CD14-positive monocyte (primary cell): ENCODE results near the gene AKR1D1. TPM values are rescaled to one million over a fixed set of nuclear protein-coding genes. Genes with fewer than 3 reads are reported as not detected.

Source experiments
- DNase-seq, 3 donors: peaks; one replicate each; pipeline ENCODE4 v3.0.0-alpha.2; 2011 to 2022
- H2AFZ ChIP-seq: 2 replicates; pipeline ENCODE4 v1.6.0; 2012; ENCODE audit warnings: mild to moderate bottlenecking, low read depth, low read length, inconsistent platforms; ENCODE audit not compliant: insufficient read depth, poor library complexity, severe bottlenecking
- H3K27ac ChIP-seq, 2 donors: 1 replicate in 1 of 2; 2 replicates in 1 of 2; pipeline ENCODE4 v1.5.1; 2012 to 2013; ENCODE audit warnings: low read length in 2 of 2, control low read depth in 1 of 2, inconsistent platforms in 1 of 2, low read depth in 1 of 2, mild to moderate bottlenecking in 1 of 2
- H3K27me3 ChIP-seq, 2 donors: one replicate each; pipeline versions ENCODE4 v1.6.0 to v1.6.1; 2011 to 2013; ENCODE audit warnings: low read length in 2 of 2; ENCODE audit not compliant: control insufficient read depth in 2 of 2, insufficient read depth in 2 of 2
- H3K36me3 ChIP-seq, 2 donors: replicated peaks in 1 of 2; 1 replicate in 1 of 2; 2 replicates in 1 of 2; pipeline versions ENCODE4 v1.5.1 to v1.6.1; 2012 to 2013; ENCODE audit warnings: low read length in 2 of 2, control low read depth in 1 of 2, inconsistent platforms in 1 of 2, mild to moderate bottlenecking in 1 of 2; ENCODE audit not compliant: insufficient read depth in 2 of 2, control insufficient read depth in 1 of 2
- H3K4me1 ChIP-seq, 2 donors: 1 replicate in 1 of 2; 2 replicates in 1 of 2; pipeline versions ENCODE4 v1.5.1 to v1.6.1; 2012 to 2013; ENCODE audit warnings: low read length in 2 of 2, control low read depth in 1 of 2, inconsistent platforms in 1 of 2, mild to moderate bottlenecking in 1 of 2, moderate library complexity in 1 of 2; ENCODE audit not compliant: insufficient read depth in 2 of 2, control insufficient read depth in 1 of 2
- H3K4me2 ChIP-seq: replicated peaks from 2 replicates; pipeline ENCODE3; 2012; ENCODE audit warnings: low read length, moderate library complexity, mild to moderate bottlenecking; ENCODE audit not compliant: poor library complexity, severe bottlenecking; ENCODE audit errors: extremely low read depth
- H3K4me3 ChIP-seq, 3 experiments: fragments of 200-600 bp in 1 of 3; sonication (generic) in 1 of 3; replicated peaks in 1 of 3; 1 replicate in 2 of 3; 2 replicates in 1 of 3; pipeline ENCODE4 v1.5.1; 2011 to 2013; ENCODE audit warnings: low read length in 3 of 3, mild to moderate bottlenecking in 3 of 3, control low read depth in 2 of 3, low read depth in 2 of 3, inconsistent platforms in 1 of 3, moderate library complexity in 1 of 3
- H3K79me2 ChIP-seq: 2 replicates; pipeline ENCODE4 v1.6.0; 2012; ENCODE audit warnings: mild to moderate bottlenecking, control low read depth, inconsistent platforms, low read length, moderate library complexity; ENCODE audit not compliant: insufficient read depth
- H3K9ac ChIP-seq: 2 replicates; pipeline ENCODE4 v1.6.0; 2017; ENCODE audit warnings: low read length, mild to moderate bottlenecking; ENCODE audit not compliant: insufficient read depth, poor library complexity, severe bottlenecking
- H3K9me3 ChIP-seq, 2 donors: replicated peaks in 1 of 2; 1 replicate in 1 of 2; 2 replicates in 1 of 2; pipeline versions ENCODE4 v1.5.1 to v1.6.1; 2012 to 2013; ENCODE audit warnings: low read length in 2 of 2, control low read depth in 1 of 2; ENCODE audit not compliant: control insufficient read depth in 1 of 2, insufficient read depth in 1 of 2
- H4K20me1 ChIP-seq: 2 replicates; pipeline ENCODE4 v1.6.0; 2012; ENCODE audit warnings: mild to moderate bottlenecking, low read length, control low read depth, moderate library complexity; ENCODE audit not compliant: insufficient read depth
- H3K27ac Mint-ChIP-seq, 7 donors: one replicate each; pipeline ENCODE4 v1.8.0; 2020; ENCODE audit warnings: mild to moderate bottlenecking in 7 of 7, mixed read lengths in 7 of 7, moderate library complexity in 6 of 7, inconsistent platforms in 2 of 7
- H3K27me3 Mint-ChIP-seq, 3 donors: one replicate each; pipeline ENCODE4 v1.8.0; 2021 to 2022; ENCODE audit warnings: low read depth in 3 of 3, mild to moderate bottlenecking in 3 of 3, mixed read lengths in 3 of 3, moderate library complexity in 3 of 3, inconsistent platforms in 1 of 3
- H3K36me3 Mint-ChIP-seq, 2 donors: one replicate each; pipeline ENCODE4 v1.8.0; 2020; ENCODE audit warnings: mixed read lengths in 2 of 2, inconsistent platforms in 1 of 2, mild to moderate bottlenecking in 1 of 2
- H3K4me1 Mint-ChIP-seq: one replicate; pipeline ENCODE4 v1.8.0; 2020; ENCODE audit warnings: mild to moderate bottlenecking, mixed read lengths
- H3K4me3 Mint-ChIP-seq, 2 donors: one replicate each; pipeline ENCODE4 v1.8.0; 2020; ENCODE audit warnings: mild to moderate bottlenecking in 2 of 2, mixed read lengths in 2 of 2, moderate library complexity in 1 of 2
- H3K9me3 Mint-ChIP-seq, 7 donors: one replicate each; pipeline ENCODE4 v1.8.0; 2020 to 2022; ENCODE audit warnings: mixed read lengths in 7 of 7, mild to moderate bottlenecking in 6 of 7, moderate library complexity in 6 of 7, inconsistent platforms in 2 of 7
- WGBS: methylation state at CpG from one replicate; pipeline ENCODE4 v1.1.5; 2013; ENCODE audit warnings: missing lambda C conversion rate; ENCODE audit not compliant: insufficient coverage; 5-methylcytosine and 5-hydroxymethylcytosine counted together
- intact Hi-C, 2 donors: fragments of 100-400 bp; cut with micrococcal nuclease; formaldehyde crosslinking; loops; one replicate each; pipeline versions ENCODE4 v1.15.0 to v1.15.1; 2023
- polyA plus RNA-seq, 3 donors: library from polyadenylated mRNA; depleted of rRNA in 1 of 3; unstranded in 2 of 3; stranded (reverse) in 1 of 3; fragments of 300-500 nt in 2 of 3; fragments of >200 nt in 1 of 3; fragmentation: Illumina TruSeq in 2 of 3; gene quantifications; 1 replicate in 2 of 3; 2 replicates in 1 of 3; pipeline ENCODE4 v1.2.3, GENCODE V29; 2012 to 2021
- TF ChIP-seq, protein P1 (sequence below): fragments of 200-600 bp; IDR thresholded peaks from one replicate; pipeline ENCODE4 v1.8.0; 2022; ENCODE audit warnings: antibody characterized with exemption, mild to moderate bottlenecking

AKR1D1 gene
- polyA plus RNA-seq, 3 donors, result not detected

DNA sequence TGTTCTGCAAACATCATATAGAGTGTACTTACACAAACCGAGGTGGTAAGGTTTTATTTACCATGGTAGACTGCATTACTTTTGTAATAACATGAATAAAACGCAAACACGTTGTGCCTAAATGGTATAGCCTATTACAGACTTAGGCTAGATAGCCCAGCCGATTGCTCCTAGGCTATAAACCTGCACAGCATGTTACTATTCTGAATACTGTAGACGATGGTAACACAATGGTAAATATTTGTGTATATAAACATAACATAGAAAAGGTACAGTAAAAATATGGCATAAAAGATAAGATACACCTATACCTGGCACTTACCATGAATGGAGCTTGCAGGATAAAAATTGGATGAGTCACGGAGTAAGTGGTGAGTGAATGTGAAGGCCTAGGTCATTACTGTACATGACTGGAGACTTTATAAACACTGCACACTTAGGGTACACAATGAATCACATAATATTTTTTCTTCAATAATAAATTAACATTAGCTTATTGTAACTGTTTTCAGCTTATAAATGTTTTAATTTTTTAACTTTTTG lies 16.3 kb downstream of the AKR1D1 start:
- H4K20me1 ChIP-seq, result no peaks in the 10 kb centered on the region
- H3K27me3 ChIP-seq, result no peaks in the 10 kb centered on the region
- no peak overlapping the region for H3K27ac ChIP-seq
- no peak overlapping the region for H3K9ac ChIP-seq
- intact Hi-C loops, result no loop called here
- no peaks in the 10 kb centered on the region for H3K79me2 ChIP-seq
- TF ChIP-seq, protein P1, sequence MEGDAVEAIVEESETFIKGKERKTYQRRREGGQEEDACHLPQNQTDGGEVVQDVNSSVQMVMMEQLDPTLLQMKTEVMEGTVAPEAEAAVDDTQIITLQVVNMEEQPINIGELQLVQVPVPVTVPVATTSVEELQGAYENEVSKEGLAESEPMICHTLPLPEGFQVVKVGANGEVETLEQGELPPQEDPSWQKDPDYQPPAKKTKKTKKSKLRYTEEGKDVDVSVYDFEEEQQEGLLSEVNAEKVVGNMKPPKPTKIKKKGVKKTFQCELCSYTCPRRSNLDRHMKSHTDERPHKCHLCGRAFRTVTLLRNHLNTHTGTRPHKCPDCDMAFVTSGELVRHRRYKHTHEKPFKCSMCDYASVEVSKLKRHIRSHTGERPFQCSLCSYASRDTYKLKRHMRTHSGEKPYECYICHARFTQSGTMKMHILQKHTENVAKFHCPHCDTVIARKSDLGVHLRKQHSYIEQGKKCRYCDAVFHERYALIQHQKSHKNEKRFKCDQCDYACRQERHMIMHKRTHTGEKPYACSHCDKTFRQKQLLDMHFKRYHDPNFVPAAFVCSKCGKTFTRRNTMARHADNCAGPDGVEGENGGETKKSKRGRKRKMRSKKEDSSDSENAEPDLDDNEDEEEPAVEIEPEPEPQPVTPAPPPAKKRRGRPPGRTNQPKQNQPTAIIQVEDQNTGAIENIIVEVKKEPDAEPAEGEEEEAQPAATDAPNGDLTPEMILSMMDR, result no peak
- no peak overlapping the region for H3K4me3 ChIP-seq
- DNase-seq, result no peak
- H3K4me2 ChIP-seq, result no peak overlapping the region
- H3K4me1 ChIP-seq, result no peaks in the 10 kb centered on the region
- H3K9me3 Mint-ChIP-seq, result peaks cover 0 to 3% (median 0%) of the 10 kb centered on the region in 7 donors
- no peak overlapping the region for H3K4me3 Mint-ChIP-seq
- H3K9me3 ChIP-seq, result no peaks in the 10 kb centered on the region
- no peaks in the 10 kb centered on the region for H3K36me3 ChIP-seq
- H3K4me1 Mint-ChIP-seq, result peaks cover 5% of the 10 kb centered on the region
- H2AFZ ChIP-seq, result no peak overlapping the region
- H3K27me3 Mint-ChIP-seq, result peaks cover 0 to 3% (median 2%) of the 10 kb centered on the region in 3 donors
- no peaks in the 10 kb centered on the region for H3K36me3 Mint-ChIP-seq
- WGBS, result no CpG with 5 or more reads among the region's 6 CpGs
- no peak overlapping the region for H3K27ac Mint-ChIP-seq

- TF ChIP-seq, protein P1, result no peak
- H3K9me3 ChIP-seq, result no peaks in the 10 kb centered on the region
- Mint-ChIP-seq H3K27me3 (peaks cover 0 to 4% (median 2%) of the 10 kb centered on the region in 3 donors), H3K4me1 (no peaks in the 10 kb centered on the region), H3K9me3 (peaks cover 0 to 6% (median 0%) of the 10 kb centered on the region in 7 donors), H3K4me3 (no peak overlapping the region), H3K27ac (peak overlapping the region in 1 of 7 donors; percentile 9), H3K36me3 (no peaks in the 10 kb centered on the region)
- no peak overlapping the region for H3K9ac ChIP-seq
- WGBS, result 96% methylated on average over 3 of the region's 8 CpGs
- no peaks in the 10 kb centered on the region for H3K79me2 ChIP-seq
- no peaks in the 10 kb centered on the region for H3K4me1 ChIP-seq
- H2AFZ ChIP-seq, result no peak overlapping the region
- DNase-seq, result no peak
- H3K4me3 ChIP-seq, result no peak overlapping the region
- no peaks in the 10 kb centered on the region for H3K36me3 ChIP-seq
- intact Hi-C loops, result no loop called here
- H4K20me1 ChIP-seq, result no peaks in the 10 kb centered on the region
- no peak overlapping the region for H3K4me2 ChIP-seq
- no peak overlapping the region for H3K27ac ChIP-seq
- H3K27me3 ChIP-seq, result no peaks in the 10 kb centered on the region
Measured at GRCh38 chr7:138095972-138096935, 20.0 kb downstream of the AKR1D1 start.
